HG03378 (cell line): ENCODE data around the gene UCN2.

Experiments
- ATAC-seq: cut with Tn5 transposase; IDR thresholded peaks from one replicate; pipeline ENCODE4 v1.9.1; 2021; ENCODE audit warnings: mild to moderate bottlenecking, moderate library complexity; ENCODE audit not compliant: unreplicated experiment

UCN2 gene, protein sequence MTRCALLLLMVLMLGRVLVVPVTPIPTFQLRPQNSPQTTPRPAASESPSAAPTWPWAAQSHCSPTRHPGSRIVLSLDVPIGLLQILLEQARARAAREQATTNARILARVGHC

GRCh38 chr3:48563382-48563918 is at the start of gene UCN2:
Gene UCN2 (minus strand): TSS chr3:48563781. CDS start chr3:48563124, 657 bp downstream.
- ATAC-seq, result no peak

DNA sequence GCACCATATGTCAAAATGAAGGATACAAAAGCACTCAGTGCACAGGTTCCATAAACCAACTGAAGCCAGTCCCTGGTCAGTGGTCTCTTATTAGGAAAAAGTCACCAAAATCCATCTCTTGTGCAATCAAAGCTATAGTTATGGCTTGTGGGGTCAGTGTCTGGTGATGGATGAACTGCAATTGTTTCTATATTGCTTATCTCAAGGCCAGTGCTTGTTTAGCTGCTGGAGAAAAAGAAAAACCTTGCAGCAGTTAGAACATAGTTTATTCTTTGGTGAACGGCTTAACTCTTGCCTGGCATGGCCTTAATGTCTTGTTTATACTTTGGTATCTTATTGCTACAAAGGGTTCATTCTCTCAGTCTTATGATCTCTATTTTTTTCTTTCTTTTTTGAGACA is 48.7 kb upstream of the UCN2 start:
- no peak for ATAC-seq

- peak; percentile 93 for ATAC-seq
Observed at GRCh38 chr3:48609088-48610005, 45.8 kb upstream of the UCN2 start, which contains the start of gene UQCRC1. Gene UQCRC1 (minus strand): TSS chr3:48609646. CDS start chr3:48609620, 26 bp downstream.

DNA sequence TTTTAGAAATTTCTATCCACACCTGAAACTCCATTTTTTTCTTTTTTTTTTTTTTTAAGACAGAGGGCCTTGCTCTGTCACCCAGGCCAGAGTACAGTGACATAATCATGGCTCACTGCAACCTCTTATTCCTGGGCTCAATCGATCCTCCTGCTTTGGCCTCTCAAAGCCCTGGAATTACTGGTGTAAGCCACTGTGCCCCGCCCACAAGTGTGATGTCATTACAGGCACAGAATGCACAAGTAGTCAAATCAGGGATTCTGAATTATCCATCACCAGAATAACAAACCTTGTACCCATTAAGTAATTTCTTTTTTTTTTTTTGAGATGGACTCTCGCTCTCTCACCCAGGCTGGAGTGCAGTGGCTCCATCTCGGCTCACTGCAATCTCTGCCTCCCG is 43.9 kb upstream of the UCN2 start:
- no peak for ATAC-seq

GRCh38 chr3:48601622-48601994 is 38.0 kb upstream of the UCN2 start:
- ATAC-seq, result no peak

GRCh38 chr3:48600711-48601621 is 37.4 kb upstream of the UCN2 start:
- no peak for ATAC-seq

DNA sequence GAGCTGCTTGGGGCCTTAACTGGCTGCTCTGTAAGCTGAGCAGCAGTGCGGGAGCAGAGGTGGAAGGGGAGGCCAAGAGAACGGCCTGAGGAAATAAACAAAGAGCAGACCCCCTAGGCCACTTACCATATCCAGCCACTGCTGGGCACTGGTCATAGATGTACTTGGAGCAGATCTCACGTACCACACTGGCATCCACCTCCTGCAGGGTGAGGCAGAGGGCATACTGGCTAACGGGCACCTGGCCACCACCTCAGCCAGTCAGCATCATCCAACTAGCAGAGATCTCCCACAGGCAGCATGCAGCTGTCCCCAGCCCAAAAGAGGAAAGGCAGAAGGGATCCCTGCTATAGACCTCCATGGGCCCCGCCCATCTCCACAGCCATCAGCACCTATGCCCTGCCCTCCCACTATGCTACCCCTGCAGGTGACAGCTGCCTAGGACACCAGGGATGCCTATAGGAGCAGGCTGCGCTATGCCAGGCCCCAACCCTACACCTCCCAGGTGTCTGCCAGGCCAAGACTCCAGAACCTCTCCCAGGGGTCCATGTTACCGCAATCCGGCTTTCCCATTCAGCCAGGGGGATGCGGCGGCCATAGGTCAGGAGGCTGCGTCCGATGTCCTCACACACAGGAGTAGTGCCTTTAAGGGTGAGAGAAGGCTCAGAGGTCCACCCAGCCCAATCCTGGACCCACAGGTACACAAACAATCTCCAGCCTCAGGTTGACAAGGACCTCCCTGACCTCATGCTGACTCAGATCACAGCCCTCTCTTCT is 36.1 kb upstream of the UCN2 start:
- no peak for ATAC-seq

GRCh38 chr3:48599077-48599501 is 35.5 kb upstream of the UCN2 start:
- ATAC-seq, result no peak

DNA sequence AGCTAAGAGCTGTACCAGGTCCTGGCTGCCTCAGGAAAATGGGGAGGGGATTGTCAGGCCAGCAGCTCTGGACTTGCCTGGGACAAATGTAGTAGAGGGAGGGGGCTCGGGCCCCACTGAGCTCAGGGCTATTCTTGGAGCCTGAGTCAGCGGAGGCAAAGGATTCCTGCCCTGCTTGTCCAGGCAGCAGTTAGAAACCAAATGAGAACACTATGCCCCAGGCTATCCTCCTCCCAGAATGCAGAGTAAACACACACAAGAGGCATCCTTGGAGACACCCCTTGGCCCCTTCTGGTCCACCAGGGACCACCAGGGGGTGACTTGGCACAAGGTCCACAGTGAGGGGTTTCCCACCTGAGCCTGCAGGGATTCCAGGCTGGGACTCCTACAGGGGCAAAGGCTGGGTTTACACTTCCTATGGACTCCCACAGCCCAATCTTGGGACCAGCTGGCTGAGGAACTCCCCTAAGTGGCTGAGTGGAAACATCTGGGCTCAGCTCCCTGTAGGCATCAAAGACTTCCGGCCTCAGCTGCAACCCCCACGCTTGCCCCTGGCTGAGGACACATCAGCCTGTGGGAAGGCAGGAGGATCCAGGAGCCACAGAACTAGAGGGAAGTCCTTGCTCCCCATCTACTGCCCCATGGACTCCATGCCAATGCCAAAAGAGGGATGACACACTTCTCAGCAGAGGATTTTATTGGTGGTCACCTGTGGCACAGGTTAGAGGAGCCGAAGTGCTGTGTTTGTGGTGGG is 34.9 kb upstream of the UCN2 start:
- ATAC-seq, result no peak

GRCh38 chr3:48597408-48597800 is 33.8 kb upstream of the UCN2 start:
- ATAC-seq, result no peak

GRCh38 chr3:48596676-48597407 is 33.3 kb upstream of the UCN2 start:
- ATAC-seq, result no peak

- ATAC-seq, result no peak
Observed at GRCh38 chr3:48596157-48596556, 32.6 kb upstream of the UCN2 start.

GRCh38 chr3:48595526-48596121 is 32.0 kb upstream of the UCN2 start:
- ATAC-seq, result no peak

DNA sequence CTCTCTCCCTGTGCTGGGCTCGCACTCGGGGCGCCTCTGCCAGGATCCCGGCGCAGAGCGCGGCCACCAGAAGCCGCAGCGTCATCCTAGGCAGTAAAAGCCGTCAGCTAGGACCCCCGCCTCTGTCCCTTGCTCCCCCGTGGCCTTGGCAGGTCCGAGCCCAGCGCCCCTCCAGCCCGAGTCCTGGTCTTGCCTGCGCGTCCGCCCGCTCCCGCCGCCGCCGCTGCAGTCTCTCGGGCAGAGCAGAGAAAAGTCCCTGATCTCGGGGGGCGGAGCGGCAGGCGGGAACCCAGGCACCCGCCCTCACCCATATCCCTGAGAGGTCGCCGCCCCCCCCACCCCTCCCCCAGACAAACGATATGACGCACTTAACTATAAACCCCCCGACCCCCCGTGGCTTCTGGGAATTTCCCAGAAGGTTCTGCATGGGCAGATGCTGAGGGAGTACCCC is 31.5 kb upstream of the UCN2 start, which contains the start of gene COL7A1:
COL7A1 (minus strand) TSS at position 255 of the 451 bp plus-strand sequence; CDS start at position 85, 170 bp downstream.
- no peak for ATAC-seq

- ATAC-seq, result no peak
Observed at GRCh38 chr3:48594417-48595049, 31.0 kb upstream of the UCN2 start.

DNA sequence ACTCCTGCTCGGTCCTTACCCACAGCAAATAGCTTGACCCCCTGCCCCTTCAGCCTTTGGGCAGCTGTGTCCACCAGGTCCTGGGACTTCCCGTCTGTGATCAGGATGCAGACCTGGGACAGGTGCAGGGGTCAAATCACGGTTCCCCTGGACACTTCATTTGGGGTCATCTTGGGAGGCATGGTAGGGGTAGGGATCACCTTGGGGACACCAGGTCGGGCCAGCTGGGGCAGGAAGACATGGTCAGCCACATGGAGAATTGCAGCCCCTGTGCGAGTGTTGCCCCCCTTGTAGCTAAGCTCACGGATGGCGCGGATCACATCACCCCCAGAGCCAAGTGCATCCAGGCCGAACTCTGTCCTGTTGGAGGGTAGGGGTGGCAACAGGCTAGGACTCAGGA is 29.8 kb upstream of the UCN2 start:
- ATAC-seq, result no peak

DNA sequence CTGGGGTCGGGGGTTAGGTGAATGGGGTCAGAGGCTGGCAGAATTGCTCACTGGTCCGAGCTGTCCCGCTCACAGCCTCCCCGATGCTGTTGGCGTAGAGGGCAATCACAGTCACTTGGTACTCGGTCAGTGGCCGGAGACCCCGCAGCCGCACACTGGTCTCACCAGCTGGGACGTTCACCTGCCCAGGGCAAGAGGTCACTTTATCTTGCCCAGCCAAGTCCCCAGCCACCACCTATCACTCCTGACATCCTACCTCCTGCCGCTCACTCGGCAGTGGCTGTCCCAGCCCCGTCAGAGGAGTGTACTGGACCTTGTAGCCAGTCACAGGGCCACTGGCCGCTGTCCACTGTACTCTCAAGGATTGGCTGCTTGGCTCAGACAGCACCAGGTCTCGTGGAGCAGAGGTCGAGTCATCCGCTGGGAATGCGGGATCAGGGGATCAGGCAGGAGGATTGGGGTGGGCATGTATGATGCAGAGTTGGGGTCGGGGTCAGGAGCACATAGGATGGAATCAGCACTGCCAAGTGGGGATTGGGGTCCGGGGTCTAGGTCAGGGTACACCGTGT is 29.0 kb upstream of the UCN2 start:
- no peak for ATAC-seq
